Ovary (tissue), 3 donors: ENCODE data around the gene NFE2L2.
"Not testable (repeated sequence)": the region's sequence is repeated elsewhere in the genome, so short reads cannot be mapped to it uniquely, and the experiment has no call there.

ENCODE experiments used
- EP300 ChIP-seq: sonication (generic); formaldehyde crosslinking; IDR thresholded peaks from one replicate; pipeline ENCODE4 v1.6.1; 2017; ENCODE audit warnings: antibody characterized with exemption
- POLR2A ChIP-seq: fragments of 450-650 bp; IDR thresholded peaks from one replicate; pipeline ENCODE4 v1.6.1; 2017; ENCODE audit warnings: antibody characterized with exemption, mild to moderate bottlenecking, moderate library complexity
- TF ChIP-seq, protein P1 (sequence below), 3 donors: fragments of 450-650 bp in 2 of 3; fragments of 200-600 bp in 1 of 3; IDR thresholded peaks; one replicate each; pipeline versions ENCODE4 v1.5.1 to v1.8.0; 2016 to 2022; ENCODE audit warnings: antibody characterized with exemption in 3 of 3, mild to moderate bottlenecking in 1 of 3
- donor health status: DM: no; HTN: no; CAD: no.

GRCh38 chr2:177200419-177200818 lies 64.1 kb downstream of the NFE2L2 start:
- TF ChIP-seq EP300, POLR2A: not testable (repeated sequence)
- TF ChIP-seq, protein P1, sequence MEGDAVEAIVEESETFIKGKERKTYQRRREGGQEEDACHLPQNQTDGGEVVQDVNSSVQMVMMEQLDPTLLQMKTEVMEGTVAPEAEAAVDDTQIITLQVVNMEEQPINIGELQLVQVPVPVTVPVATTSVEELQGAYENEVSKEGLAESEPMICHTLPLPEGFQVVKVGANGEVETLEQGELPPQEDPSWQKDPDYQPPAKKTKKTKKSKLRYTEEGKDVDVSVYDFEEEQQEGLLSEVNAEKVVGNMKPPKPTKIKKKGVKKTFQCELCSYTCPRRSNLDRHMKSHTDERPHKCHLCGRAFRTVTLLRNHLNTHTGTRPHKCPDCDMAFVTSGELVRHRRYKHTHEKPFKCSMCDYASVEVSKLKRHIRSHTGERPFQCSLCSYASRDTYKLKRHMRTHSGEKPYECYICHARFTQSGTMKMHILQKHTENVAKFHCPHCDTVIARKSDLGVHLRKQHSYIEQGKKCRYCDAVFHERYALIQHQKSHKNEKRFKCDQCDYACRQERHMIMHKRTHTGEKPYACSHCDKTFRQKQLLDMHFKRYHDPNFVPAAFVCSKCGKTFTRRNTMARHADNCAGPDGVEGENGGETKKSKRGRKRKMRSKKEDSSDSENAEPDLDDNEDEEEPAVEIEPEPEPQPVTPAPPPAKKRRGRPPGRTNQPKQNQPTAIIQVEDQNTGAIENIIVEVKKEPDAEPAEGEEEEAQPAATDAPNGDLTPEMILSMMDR (IDR thresholded peaks at IDR 0.05) = not testable (repeated sequence)
